OCI-LY1 (cell line): Measurements from ENCODE around the gene STK11.
"Not testable (repeated sequence)": the region's sequence is repeated elsewhere in the genome, so short reads cannot be mapped to it uniquely, and the experiment has no call there.

Experiments used
- EZH2 ChIP-seq: fragments of 200-600 bp; sonication (generic), shearing (Covaris generic); IDR thresholded peaks from 2 replicates; pipeline ENCODE4 v1.8.0; 2017; ENCODE audit warnings: borderline replicate concordance, mixed run types, mild to moderate bottlenecking, antibody characterized with exemption, low read length, moderate library complexity, mixed read lengths
- TF ChIP-seq, protein P1 (sequence below): fragments of 200-600 bp; sonication (generic), shearing (Covaris generic); IDR thresholded peaks from 2 replicates; pipeline ENCODE4 v1.5.1; 2017; ENCODE audit warnings: mild to moderate bottlenecking, antibody characterized with exemption, low read length, moderate library complexity, mixed read lengths

DNA sequence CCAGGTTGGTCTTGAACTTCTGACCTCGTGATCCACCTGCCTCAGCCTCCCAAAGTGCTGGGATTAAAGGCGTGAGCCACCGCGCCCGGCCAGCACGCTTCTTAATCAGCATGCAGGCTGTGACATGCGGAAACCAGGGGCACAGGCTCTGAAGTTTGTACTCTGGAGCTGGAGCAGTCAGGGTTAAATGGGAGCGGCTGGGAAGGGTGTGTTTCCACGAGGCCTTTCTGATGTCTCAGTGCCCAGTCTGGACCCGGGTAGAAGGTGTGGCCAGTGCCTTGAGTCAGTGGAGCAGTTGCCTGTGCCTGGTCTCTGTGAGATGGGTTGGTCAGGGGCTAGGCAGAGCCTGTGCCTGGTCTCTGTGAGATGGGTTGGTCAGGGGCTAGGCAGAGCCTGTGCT lies 3.3 kb downstream of the STK11 start:
- TF ChIP-seq, protein P1, sequence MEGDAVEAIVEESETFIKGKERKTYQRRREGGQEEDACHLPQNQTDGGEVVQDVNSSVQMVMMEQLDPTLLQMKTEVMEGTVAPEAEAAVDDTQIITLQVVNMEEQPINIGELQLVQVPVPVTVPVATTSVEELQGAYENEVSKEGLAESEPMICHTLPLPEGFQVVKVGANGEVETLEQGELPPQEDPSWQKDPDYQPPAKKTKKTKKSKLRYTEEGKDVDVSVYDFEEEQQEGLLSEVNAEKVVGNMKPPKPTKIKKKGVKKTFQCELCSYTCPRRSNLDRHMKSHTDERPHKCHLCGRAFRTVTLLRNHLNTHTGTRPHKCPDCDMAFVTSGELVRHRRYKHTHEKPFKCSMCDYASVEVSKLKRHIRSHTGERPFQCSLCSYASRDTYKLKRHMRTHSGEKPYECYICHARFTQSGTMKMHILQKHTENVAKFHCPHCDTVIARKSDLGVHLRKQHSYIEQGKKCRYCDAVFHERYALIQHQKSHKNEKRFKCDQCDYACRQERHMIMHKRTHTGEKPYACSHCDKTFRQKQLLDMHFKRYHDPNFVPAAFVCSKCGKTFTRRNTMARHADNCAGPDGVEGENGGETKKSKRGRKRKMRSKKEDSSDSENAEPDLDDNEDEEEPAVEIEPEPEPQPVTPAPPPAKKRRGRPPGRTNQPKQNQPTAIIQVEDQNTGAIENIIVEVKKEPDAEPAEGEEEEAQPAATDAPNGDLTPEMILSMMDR: not testable (repeated sequence)
- not testable (repeated sequence) for TF ChIP-seq EZH2
